GM19099 (cell line): ENCODE results near the gene FN3KRP.
A peak's percentile ranks its signal among the peaks of the same experiment; 100 is the strongest.

ENCODE experiments used
- POLR2A ChIP-seq: IDR thresholded peaks from 3 replicates; pipeline ENCODE4 v1.6.1; 2011; ENCODE audit warnings: low read depth; ENCODE audit not compliant: insufficient read length; ENCODE audit errors: extremely low read depth

Gene FN3KRP, protein sequence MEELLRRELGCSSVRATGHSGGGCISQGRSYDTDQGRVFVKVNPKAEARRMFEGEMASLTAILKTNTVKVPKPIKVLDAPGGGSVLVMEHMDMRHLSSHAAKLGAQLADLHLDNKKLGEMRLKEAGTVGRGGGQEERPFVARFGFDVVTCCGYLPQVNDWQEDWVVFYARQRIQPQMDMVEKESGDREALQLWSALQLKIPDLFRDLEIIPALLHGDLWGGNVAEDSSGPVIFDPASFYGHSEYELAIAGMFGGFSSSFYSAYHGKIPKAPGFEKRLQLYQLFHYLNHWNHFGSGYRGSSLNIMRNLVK

DNA sequence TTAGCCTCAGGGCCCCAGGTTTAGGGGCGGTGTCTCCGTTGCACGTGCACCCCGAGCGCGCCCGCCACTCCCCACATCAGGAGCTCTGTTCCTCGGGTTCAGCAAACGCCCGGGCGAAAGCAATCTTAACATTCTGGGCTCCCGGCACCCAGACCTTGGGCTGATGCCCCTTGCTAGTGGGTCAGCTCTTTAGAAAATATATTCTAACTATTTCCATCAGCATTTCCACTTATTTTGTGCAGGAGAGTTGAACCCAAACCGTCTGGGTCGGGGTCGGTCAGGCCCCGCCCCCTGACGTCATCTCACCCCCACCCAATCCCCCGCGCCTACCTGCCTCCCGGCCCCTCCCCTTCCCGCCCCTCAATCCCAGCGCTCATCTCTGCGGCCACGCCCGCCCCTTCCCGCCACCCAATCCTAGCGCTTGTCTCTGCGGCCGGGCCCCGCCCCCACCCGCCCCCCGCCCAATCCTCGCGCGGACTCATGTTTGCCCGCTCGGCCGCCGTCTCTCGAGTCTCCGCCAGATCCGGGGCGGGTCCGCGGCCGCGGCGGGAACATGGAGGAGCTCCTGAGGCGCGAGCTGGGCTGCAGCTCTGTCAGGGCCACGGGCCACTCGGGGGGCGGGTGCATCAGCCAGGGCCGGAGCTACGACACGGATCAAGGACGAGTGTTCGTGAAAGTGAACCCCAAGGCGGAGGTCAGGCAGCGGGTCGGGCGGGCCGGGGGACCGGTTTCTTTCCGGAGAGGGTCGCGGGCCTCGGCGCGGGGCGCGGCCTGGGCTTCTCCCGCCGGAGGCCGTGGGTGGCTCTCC, at the start of gene FN3KRP:
Gene FN3KRP (plus strand): TSS at position 504 of the 808 bp plus-strand sequence. CDS start 50 bp downstream, at position 554.
- TF ChIP-seq POLR2A: peak; percentile 78

DNA sequence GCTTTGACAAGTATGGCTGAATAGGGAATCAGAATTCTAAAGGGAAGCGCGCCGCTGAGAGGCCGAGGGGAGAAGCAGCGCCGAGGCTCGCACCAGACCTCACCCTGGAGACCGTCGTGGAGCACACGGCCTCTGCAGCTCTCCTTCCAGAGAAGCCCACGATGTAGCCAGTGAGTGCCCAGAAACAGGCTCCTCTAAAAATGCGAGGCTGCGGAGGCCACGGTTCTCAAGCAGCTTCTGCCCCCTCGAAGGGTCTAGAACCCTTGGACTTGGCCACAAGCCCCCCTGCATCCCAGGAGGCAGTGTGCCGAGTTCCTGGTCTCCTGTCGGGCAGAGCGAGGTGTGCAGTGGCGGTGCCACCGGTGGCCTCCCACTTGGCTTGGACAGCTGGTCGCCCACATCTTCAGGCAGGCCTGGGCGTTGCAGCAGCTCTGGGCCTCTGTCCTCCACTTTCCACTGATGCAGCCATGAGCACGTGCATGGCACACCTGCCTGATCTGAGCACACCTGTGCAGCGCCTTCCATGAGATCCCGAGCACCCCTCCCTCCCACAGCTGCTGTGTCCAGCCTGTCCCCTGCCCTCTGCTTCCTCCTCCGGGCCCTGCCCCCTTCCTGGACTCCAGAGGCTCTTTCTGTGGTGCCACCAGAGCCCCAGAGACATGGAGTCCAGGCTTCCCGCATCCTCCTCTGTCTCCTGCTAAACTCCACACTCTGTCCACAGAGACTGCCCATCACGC, 49.4 kb upstream of the FN3KRP start:
- no peak for TF ChIP-seq POLR2A

GRCh38 chr17:82667668-82668000, 48.9 kb upstream of the FN3KRP start:
- TF ChIP-seq POLR2A: no peak

DNA sequence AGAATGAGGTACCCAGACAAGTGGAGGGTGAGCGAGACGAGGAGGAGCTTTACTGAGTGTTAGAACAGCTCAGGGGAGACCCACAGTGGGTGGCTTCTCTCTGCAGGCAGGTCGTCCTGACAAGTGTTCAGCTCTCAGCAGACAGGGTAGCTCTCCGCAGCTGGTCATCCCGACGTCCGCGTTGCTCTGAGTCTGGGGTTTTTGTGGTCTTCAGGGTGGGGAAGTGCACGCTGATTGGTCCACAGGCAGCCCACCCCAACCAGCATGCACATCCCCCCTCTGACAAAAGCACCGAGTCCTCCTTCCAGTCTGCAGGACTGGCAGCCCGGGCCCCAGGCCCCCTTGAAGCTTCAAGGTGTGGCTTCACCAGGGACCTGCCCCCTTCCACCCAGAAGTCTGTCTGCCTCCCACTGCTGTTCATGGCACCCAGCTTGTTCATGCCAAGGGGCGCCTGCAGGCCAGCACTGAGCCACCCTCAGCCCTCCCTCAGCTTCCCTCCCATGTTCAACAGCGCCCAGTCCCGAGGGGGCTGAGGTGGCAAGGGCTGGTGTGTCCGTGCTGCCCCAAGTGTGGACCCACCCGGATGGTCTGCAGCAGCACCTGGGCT, 48.4 kb upstream of the FN3KRP start:
- TF ChIP-seq POLR2A: no peak

- no peak for TF ChIP-seq POLR2A
Measured at GRCh38 chr17:82668631-82669099, 47.8 kb upstream of the FN3KRP start.

DNA sequence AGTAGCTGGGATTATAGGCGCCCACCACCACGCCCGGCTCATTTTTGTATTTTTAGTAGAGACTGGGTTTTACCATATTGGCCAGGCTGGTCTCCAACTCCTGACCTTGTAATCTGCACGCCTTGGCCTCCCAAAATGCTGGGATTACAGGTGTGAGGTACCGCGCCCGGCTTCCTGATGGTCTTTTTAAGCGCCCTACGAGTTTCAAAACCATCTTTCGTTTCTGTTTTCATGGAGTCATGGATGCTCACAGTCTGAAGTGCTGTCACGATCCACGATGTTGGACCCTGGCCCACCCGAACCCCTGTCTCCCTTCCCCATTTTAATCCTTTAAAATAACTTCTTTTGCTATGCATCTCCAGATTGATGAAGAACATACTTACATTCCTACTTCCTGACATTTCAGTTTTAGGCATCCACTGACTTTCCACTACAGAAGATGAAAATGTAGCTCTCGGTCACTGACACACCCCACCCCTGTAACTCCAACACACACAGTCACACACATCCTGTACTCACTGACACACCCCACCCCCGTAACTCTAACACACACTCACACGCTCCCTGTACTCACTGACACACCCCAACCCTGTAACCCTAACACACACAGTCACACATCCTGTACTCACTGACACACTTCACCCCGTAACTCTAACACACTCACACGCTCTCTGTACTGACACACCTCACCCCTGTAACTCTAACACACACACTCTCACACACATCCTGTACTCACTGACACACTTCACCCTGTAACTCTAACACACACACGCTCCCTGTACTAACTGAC, 45.6 kb upstream of the FN3KRP start:
- no peak for TF ChIP-seq POLR2A

DNA sequence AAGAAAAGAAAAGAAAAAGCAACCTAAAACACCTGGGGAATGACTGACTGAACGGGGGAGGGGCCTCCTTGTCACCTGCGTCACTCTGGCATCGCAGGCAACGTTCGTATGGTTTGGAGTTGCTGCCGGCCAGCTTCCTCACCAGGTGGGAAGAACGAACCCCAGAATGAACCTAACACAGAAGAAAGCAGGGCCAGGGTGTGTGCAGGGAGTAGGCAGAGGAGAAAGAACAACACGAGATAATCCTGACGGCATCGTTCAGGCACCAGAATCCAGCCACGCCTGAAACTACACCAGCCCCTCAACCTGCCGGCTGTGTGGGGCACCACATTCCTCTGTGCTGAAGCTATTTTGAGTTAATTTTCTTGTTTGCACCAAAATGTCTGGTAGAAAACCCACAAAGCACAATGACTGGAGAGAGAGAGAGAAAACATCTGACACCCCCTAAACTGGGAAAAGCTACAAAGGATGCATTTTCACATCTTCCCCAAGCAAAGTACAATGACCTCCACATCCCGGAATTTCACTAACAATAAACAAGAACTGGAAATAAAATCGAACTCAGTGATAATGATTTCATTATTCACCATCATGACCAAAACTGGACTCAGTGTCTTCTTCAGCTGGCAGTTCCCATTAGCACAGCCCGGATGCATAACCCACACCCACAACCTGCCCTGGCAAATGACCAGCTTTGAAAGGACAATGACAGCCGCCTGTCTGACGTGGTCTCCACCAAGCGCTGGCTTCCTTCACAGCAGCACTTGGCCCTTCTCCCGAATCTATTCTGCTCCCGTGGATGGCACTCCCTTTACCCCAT, 41.6 kb upstream of the FN3KRP start:
- no peak for TF ChIP-seq POLR2A

DNA sequence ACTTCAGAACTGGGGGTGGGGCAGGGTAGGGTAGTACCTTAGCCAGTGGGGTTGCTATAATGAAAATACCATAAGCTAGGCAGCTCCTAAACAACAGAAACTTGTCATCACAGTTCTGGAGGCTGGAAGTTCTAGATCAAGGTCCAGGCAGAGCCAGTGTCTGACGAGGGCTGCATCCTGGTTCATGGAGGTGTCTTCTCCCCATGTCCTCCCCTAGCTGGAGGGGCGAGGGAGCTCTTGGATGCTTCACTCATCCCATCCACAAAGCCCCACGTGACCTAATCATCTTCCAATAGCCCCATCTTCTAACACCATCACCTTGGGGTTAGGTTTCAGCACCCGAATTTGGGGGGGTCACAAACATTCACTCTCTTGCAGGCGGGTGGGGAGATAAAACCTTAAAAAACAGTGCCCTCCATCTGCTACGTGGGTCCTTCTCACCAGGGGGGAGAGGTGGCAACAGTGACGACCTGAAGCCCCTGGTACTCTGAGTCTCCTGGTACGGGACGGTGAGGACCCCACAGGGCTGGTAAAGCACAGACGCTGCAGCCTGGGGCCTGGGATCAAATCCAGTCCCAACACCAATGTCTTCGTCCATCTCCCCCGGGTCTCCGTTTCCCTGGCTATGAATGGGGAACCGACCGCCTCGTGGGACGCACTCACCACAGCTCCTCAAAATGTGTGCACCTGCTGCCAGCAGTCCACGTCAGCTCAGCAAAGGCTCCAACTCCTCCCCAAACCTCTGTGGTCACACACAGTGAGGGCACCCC, 40.8 kb upstream of the FN3KRP start:
- TF ChIP-seq POLR2A: no peak

GRCh38 chr17:82677353-82677925, 39.1 kb upstream of the FN3KRP start:
- no peak for TF ChIP-seq POLR2A

- no peak for TF ChIP-seq POLR2A
Measured at GRCh38 chr17:82678265-82678891, 38.1 kb upstream of the FN3KRP start.

DNA sequence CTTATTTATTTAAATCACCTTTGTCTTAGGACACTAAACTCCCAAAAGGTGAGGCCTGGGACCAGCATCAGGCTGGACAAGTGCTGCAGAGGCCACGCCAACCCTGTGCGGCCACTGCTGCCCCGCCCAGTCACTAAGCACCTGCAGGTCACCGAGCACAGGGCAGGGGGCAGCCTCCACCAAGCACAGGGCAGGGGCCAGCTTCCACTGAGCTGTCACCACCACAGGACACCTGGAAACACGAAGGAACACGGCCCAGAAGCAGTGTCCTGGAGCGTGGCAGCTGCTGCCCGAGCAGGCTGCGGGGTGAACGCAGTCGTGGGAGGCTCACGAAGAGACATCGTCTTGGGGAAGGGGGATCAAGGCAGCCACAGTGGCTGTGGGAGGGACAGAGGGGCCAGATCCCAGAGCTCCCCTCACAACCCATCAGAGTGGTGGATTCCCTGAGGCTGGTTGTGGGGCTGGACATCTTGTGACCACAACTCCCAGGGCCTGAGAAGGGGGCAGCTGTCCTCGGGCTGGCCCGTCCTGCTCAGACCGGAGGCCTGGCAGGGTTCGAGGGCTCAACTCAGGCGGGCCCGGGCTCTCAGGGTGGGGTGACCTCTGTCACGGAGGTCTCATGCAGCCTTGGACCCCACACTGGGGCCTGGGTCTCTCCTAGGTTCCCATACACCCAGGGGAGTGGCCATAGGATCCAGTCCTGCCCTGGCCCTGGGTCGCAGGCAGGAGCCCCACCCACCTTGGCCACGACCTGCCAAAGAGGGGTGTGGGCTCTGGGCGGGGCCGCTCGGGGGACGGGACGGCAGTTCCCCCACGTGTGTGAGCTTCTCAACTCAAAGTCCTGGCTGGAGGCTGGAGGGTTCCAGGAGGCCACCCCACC, 36.7 kb upstream of the FN3KRP start:
- TF ChIP-seq POLR2A: no peak
